Right renal pelvis (tissue), 4 donors: Measurements from ENCODE around the gene GNLY. TPM values are rescaled to one million over a fixed set of nuclear protein-coding genes. Genes with fewer than 3 reads are reported as not detected.
"Not testable (repeated sequence)": the region's sequence is repeated elsewhere in the genome, so short reads cannot be mapped to it uniquely, and the experiment has no call there.

ENCODE experiments used
- DNase-seq, 4 donors: peaks; one replicate each; pipeline ENCODE4 v3.0.0-alpha.2; 2013; ENCODE audit warnings: low read depth in 4 of 4, low spot score in 3 of 4, missing footprints in 1 of 4
- polyA plus RNA-seq, 4 donors: library from polyadenylated mRNA; unstranded; fragments of 120-200 nt; gene quantifications; one replicate each; pipeline ENCODE4 v1.2.1, GENCODE V29; 2013; ENCODE audit not compliant: insufficient read length in 4 of 4

GNLY gene
- polyA plus RNA-seq, result under 1 TPM in 3 of 4 donors, not detected in 1; 0.36 to 0.63 (median 0.51) TPM

GRCh38 chr2:85694052-85695025 is at the start of gene GNLY:
Gene GNLY, plus strand, starts transcription at chr2:85694358. Its CDS starts 61 bp downstream, at chr2:85694419.
- no peak for DNase-seq

GRCh38 chr2:85644909-85645308 is 49.2 kb upstream of the GNLY start:
- DNase-seq, result no peak

- no peak for DNase-seq
These were observed 48.0 kb upstream of the GNLY start for GRCh38 chr2:85646166-85646565.

- DNase-seq, result no peak
These were observed 46.2 kb upstream of the GNLY start for GRCh38 chr2:85647823-85648526.

- no peak for DNase-seq
These were observed 45.5 kb upstream of the GNLY start for GRCh38 chr2:85648619-85649018.

- DNase-seq, result no peak
These were observed 44.7 kb upstream of the GNLY start for GRCh38 chr2:85649201-85650190.

GRCh38 chr2:85650456-85650855 is 43.7 kb upstream of the GNLY start:
- DNase-seq, result no peak

GRCh38 chr2:85651097-85651496 is 43.1 kb upstream of the GNLY start:
- no peak for DNase-seq

GRCh38 chr2:85652056-85652455 is 42.1 kb upstream of the GNLY start:
- no peak for DNase-seq

- DNase-seq, result no peak
These were observed 40.2 kb upstream of the GNLY start for GRCh38 chr2:85653996-85654395.

- no peak for DNase-seq
These were observed 38.2 kb upstream of the GNLY start for GRCh38 chr2:85655961-85656417.

- no peak for DNase-seq
These were observed 37.7 kb upstream of the GNLY start for GRCh38 chr2:85656468-85656867.

GRCh38 chr2:85657399-85657798 is 36.8 kb upstream of the GNLY start:
- not testable (repeated sequence) for DNase-seq

GRCh38 chr2:85659324-85659981 is 34.7 kb upstream of the GNLY start:
- DNase-seq, result no peak

- not testable (repeated sequence) for DNase-seq
These were observed 33.9 kb upstream of the GNLY start for GRCh38 chr2:85660301-85660700.

- no peak for DNase-seq
These were observed 33.4 kb upstream of the GNLY start for GRCh38 chr2:85660725-85661124.

GRCh38 chr2:85661139-85661858 is 32.9 kb upstream of the GNLY start:
- no peak for DNase-seq

GRCh38 chr2:85662899-85663593 is 31.1 kb upstream of the GNLY start:
- DNase-seq, result no peak
